Measurements from ENCODE around the gene NOP16. TPM values are rescaled to one million over a fixed set of nuclear protein-coding genes. Genes with fewer than 3 reads are reported as not detected.

Gene NOP16
- total RNA-seq, 4 donors from 2014 or later: 21.9 to 33.9 (median 30.5) TPM

DNA sequence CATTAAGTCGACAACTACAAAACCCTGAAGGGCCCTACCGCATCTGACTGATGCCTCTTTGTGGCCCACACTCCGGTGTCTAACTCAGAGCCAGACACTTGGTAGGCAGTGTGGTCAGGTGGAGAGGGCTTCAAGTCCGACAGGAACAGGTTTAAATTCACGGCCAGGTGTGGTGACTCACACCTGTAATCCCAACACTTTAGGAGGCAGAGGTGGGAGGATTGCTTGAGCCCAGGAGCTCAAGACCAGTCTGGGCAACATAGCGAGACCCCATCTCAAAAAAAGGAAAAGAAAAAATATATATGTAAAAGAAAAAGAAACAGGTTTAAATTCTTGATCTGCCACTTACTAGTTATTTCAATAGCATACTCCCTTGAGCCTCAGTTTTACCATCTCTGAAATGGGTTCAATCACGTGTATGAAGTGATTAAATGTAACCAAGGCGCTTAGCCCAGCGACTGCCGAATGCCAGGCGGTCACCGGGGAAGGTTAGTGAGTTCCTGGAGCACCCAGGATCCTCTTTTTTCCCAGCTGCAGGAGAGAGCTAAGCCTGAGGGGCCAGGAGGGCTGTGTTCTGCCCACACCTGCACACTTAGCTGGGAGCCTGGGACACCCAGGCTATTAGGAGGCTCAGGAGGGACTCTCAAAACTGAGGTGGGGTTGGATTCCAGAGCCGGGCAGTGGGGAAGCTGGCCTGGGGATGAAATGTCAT is 27.0 kb upstream of the NOP16 start:
- no peaks in the 10 kb centered on the region for H3K36me3 ChIP-seq
- peaks cover 60% of the 10 kb centered on the region for H3K4me1 ChIP-seq
- H3K9me3 ChIP-seq: no peaks in the 10 kb centered on the region
- peak overlapping the region; percentile 98 for H3K27ac ChIP-seq
- TF ChIP-seq POLR2A (IDR thresholded peaks at IDR 0.05) (no peak), EP300 (IDR thresholded peaks at IDR 0.05) (no peak), POLR2AphosphoS5 (IDR thresholded peaks at IDR 0.05) (no peak)
- H3K4me3 ChIP-seq: peak overlapping the region; percentile 96
- DNase-seq (ENCODE audit: low spot score in 2 of 2): no peak
- no peaks in the 10 kb centered on the region for H3K27me3 ChIP-seq
- WGBS: 43% methylated on average over 13 of the region's 13 CpGs

- Histone ChIP-seq H3K27ac (peak overlapping the region; percentile 98), H3K36me3 (peaks cover 5% of the 10 kb centered on the region), H3K4me1 (peaks cover 67% of the 10 kb centered on the region), H3K27me3 (no peaks in the 10 kb centered on the region), H3K9me3 (no peaks in the 10 kb centered on the region), H3K4me3 (peak overlapping the region; percentile 96)
- TF ChIP-seq CTCF (IDR thresholded peaks at IDR 0.05): no peak
- no peak for TF ChIP-seq POLR2AphosphoS5 (IDR thresholded peaks at IDR 0.05)
- no peak for TF ChIP-seq POLR2A (IDR thresholded peaks at IDR 0.05)
- TF ChIP-seq EP300 (IDR thresholded peaks at IDR 0.05): no peak
- WGBS: 48% methylated on average over 3 of the region's 3 CpGs
- no peak for DNase-seq (ENCODE audit: low spot score in 2 of 2)
Observed at GRCh38 chr5:176414704-176415103, 26.3 kb upstream of the NOP16 start.

- no peaks in the 10 kb centered on the region for H3K27me3 ChIP-seq
- no peak for TF ChIP-seq POLR2AphosphoS5 (IDR thresholded peaks at IDR 0.05)
- TF ChIP-seq EP300 (IDR thresholded peaks at IDR 0.05): no peak
- no peak for TF ChIP-seq CTCF (IDR thresholded peaks at IDR 0.05)
- TF ChIP-seq POLR2A (IDR thresholded peaks at IDR 0.05): no peak
- H3K9me3 ChIP-seq: no peaks in the 10 kb centered on the region
- H3K36me3 ChIP-seq: peaks cover 11% of the 10 kb centered on the region
- H3K4me3 ChIP-seq: peak overlapping the region; percentile 96
- peaks cover 71% of the 10 kb centered on the region for H3K4me1 ChIP-seq
- peak overlapping the region; percentile 98 for H3K27ac ChIP-seq
- 59% methylated on average over 7 of the region's 7 CpGs for WGBS
- peak in 1 of 2 donors; percentile 71 for DNase-seq (ENCODE audit: low spot score in 2 of 2)
Observed at GRCh38 chr5:176413709-176414191, 25.4 kb upstream of the NOP16 start.

GRCh38 chr5:176413255-176413565 is 24.8 kb upstream of the NOP16 start:
- peaks cover 17% of the 10 kb centered on the region for H3K36me3 ChIP-seq
- TF ChIP-seq CTCF (IDR thresholded peaks at IDR 0.05) (no peak), POLR2AphosphoS5 (IDR thresholded peaks at IDR 0.05) (no peak), EP300 (IDR thresholded peaks at IDR 0.05) (no peak), POLR2A (IDR thresholded peaks at IDR 0.05) (no peak)
- H3K27ac ChIP-seq: peak overlapping the region; percentile 98
- peak overlapping the region; percentile 96 for H3K4me3 ChIP-seq
- no peaks in the 10 kb centered on the region for H3K9me3 ChIP-seq
- peaks cover 76% of the 10 kb centered on the region for H3K4me1 ChIP-seq
- peak in 1 of 2 donors; percentile 54 for DNase-seq (ENCODE audit: low spot score in 2 of 2)
- H3K27me3 ChIP-seq: no peaks in the 10 kb centered on the region
- WGBS: 29% methylated on average over 2 of the region's 2 CpGs

- no peak for TF ChIP-seq EP300 (IDR thresholded peaks at IDR 0.05)
- TF ChIP-seq POLR2AphosphoS5 (IDR thresholded peaks at IDR 0.05): no peak
- TF ChIP-seq CTCF (IDR thresholded peaks at IDR 0.05): no peak
- TF ChIP-seq POLR2A (IDR thresholded peaks at IDR 0.05): no peak
- WGBS: 53% methylated on average over 10 of the region's 10 CpGs
- H3K27me3 ChIP-seq: no peaks in the 10 kb centered on the region
- peak overlapping the region; percentile 98 for H3K27ac ChIP-seq
- peaks cover 22% of the 10 kb centered on the region for H3K36me3 ChIP-seq
- H3K4me3 ChIP-seq: peak overlapping the region; percentile 96
- DNase-seq (ENCODE audit: low spot score in 2 of 2): peak in 1 of 2 donors; percentile 65
- H3K4me1 ChIP-seq: peaks cover 81% of the 10 kb centered on the region
- H3K9me3 ChIP-seq: no peaks in the 10 kb centered on the region
Observed at GRCh38 chr5:176412517-176413254, 24.3 kb upstream of the NOP16 start.
